Activated CD4-positive, alpha-beta T cell treated with anti-CD3 and anti-CD28 coated beads, Interleukin-2, amount 50 U/mL, for 24 hours (primary cell): Measurements from ENCODE around the gene CLEC10A.
A peak's percentile ranks its signal among the peaks of the same experiment; 100 is the strongest.

Experiments
- DNase-seq, 2 donors: peaks; one replicate each; pipeline ENCODE4 v3.0.0-alpha.2; 2020; ENCODE audit warnings: low read depth in 1 of 2, low spot score in 1 of 2

The CLEC10A gene

GRCh38 chr17:7041607-7042500 is 38.2 kb downstream of the CLEC10A start:
- DNase-seq, result no peak

- no peak for DNase-seq
These were observed 40.2 kb downstream of the CLEC10A start for GRCh38 chr17:7039832-7040231.

- DNase-seq, result no peak
These were observed 41.8 kb downstream of the CLEC10A start for GRCh38 chr17:7038025-7038862.

GRCh38 chr17:7035591-7036368 is 44.3 kb downstream of the CLEC10A start, which contains the start of gene SLC16A13:
SLC16A13 (plus strand) TSS chr17:7036015; CDS start chr17:7036383, 368 bp downstream.
- peak; percentile 84 to 98 for DNase-seq

- DNase-seq, result no peak
These were observed 45.0 kb downstream of the CLEC10A start for GRCh38 chr17:7034955-7035590.

- no peak for DNase-seq
These were observed 50.4 kb downstream of the CLEC10A start for GRCh38 chr17:7029659-7030058.

GRCh38 chr17:7029096-7029495 is 51.0 kb downstream of the CLEC10A start:
- no peak for DNase-seq

GRCh38 chr17:7027335-7027734 is 52.7 kb downstream of the CLEC10A start:
- no peak for DNase-seq

GRCh38 chr17:7026471-7027115 is 53.5 kb downstream of the CLEC10A start:
- DNase-seq, result no peak

- DNase-seq, result no peak
These were observed 54.8 kb downstream of the CLEC10A start for GRCh38 chr17:7025245-7025644.
